Skeletal muscle cell (primary cell): Measurements from ENCODE around the gene LRRC72.
"Not testable (repeated sequence)": the region's sequence is repeated elsewhere in the genome, so short reads cannot be mapped to it uniquely, and the experiment has no call there.

Source experiments
- DNase-seq: peaks from one replicate; pipeline ENCODE4 v3.0.0-alpha.2; 2010; ENCODE audit warnings: low read depth
- H3K4me3 ChIP-seq: 2 replicates; pipeline ENCODE4 v1.5.1; 2011; ENCODE audit warnings: low read depth, mild to moderate bottlenecking, control low read depth, low read length, moderate library complexity

The LRRC72 gene

GRCh38 chr7:16526742-16527540, at the start of gene LRRC72:
LRRC72 (plus strand) TSS chr7:16526825; CDS start chr7:16526953, 128 bp downstream.
- H3K4me3 ChIP-seq = no peak within 1 kb of the TSS
- no peak for DNase-seq

- no peak for DNase-seq
- H3K4me3 ChIP-seq = no peak overlapping the region
Measured at GRCh38 chr7:16479161-16479560, 47.5 kb upstream of the LRRC72 start.

- no peak overlapping the region for H3K4me3 ChIP-seq
Measured at GRCh38 chr7:16479591-16479990, 47.0 kb upstream of the LRRC72 start.

GRCh38 chr7:16484453-16485158, 42.0 kb upstream of the LRRC72 start:
- DNase-seq = peak; percentile 37
- H3K4me3 ChIP-seq = no peak overlapping the region

More at GRCh38 chr7:16479591-16479990, 47.0 kb upstream of the LRRC72 start:
- no peak for DNase-seq

GRCh38 chr7:16491148-16491547, 35.5 kb upstream of the LRRC72 start:
- no peak overlapping the region for H3K4me3 ChIP-seq
- DNase-seq = no peak

GRCh38 chr7:16492513-16493062, 34.0 kb upstream of the LRRC72 start:
- H3K4me3 ChIP-seq = no peak overlapping the region
- DNase-seq = peak; percentile 40

GRCh38 chr7:16493266-16493665, 33.4 kb upstream of the LRRC72 start:
- H3K4me3 ChIP-seq = no peak overlapping the region
- DNase-seq = no peak

- no peak for DNase-seq
- H3K4me3 ChIP-seq = no peak overlapping the region
Measured at GRCh38 chr7:16494551-16494950, 32.1 kb upstream of the LRRC72 start.

GRCh38 chr7:16494955-16495719, 31.5 kb upstream of the LRRC72 start:
- H3K4me3 ChIP-seq = no peak overlapping the region
- DNase-seq = no peak

- no peak overlapping the region for H3K4me3 ChIP-seq
- DNase-seq = no peak
Measured at GRCh38 chr7:16498122-16498521, 28.5 kb upstream of the LRRC72 start.

- DNase-seq = no peak
- H3K4me3 ChIP-seq = no peak overlapping the region
Measured at GRCh38 chr7:16502303-16502702, 24.3 kb upstream of the LRRC72 start.

- peak; percentile 20 for DNase-seq
- H3K4me3 ChIP-seq = no peak overlapping the region
Measured at GRCh38 chr7:16504019-16504418, 22.6 kb upstream of the LRRC72 start.

- not testable (repeated sequence) for H3K4me3 ChIP-seq, DNase-seq
Measured at GRCh38 chr7:16506422-16506821, 20.2 kb upstream of the LRRC72 start.

GRCh38 chr7:16509829-16510228, 16.8 kb upstream of the LRRC72 start:
- no peak for DNase-seq
- H3K4me3 ChIP-seq = no peak overlapping the region

GRCh38 chr7:16511314-16511713, 15.3 kb upstream of the LRRC72 start:
- no peak for DNase-seq
- H3K4me3 ChIP-seq = no peak overlapping the region

GRCh38 chr7:16512097-16512496, 14.5 kb upstream of the LRRC72 start:
- DNase-seq = no peak
- no peak overlapping the region for H3K4me3 ChIP-seq

GRCh38 chr7:16514271-16514670, 12.4 kb upstream of the LRRC72 start:
- DNase-seq = no peak
- no peak overlapping the region for H3K4me3 ChIP-seq

GRCh38 chr7:16514729-16515128, 11.9 kb upstream of the LRRC72 start:
- no peak for DNase-seq
- no peak overlapping the region for H3K4me3 ChIP-seq

GRCh38 chr7:16515785-16516685, 10.6 kb upstream of the LRRC72 start:
- DNase-seq = no peak
- H3K4me3 ChIP-seq = no peak overlapping the region
